CD4-positive, alpha-beta T cell treated with Interleukin-10 for 1 hour (primary cell): ENCODE measurements around the gene MYO15B.

ENCODE experiments used
- DNase-seq: peaks from one replicate; pipeline ENCODE4 v3.0.0-alpha.2; 2020

MYO15B gene

DNA sequence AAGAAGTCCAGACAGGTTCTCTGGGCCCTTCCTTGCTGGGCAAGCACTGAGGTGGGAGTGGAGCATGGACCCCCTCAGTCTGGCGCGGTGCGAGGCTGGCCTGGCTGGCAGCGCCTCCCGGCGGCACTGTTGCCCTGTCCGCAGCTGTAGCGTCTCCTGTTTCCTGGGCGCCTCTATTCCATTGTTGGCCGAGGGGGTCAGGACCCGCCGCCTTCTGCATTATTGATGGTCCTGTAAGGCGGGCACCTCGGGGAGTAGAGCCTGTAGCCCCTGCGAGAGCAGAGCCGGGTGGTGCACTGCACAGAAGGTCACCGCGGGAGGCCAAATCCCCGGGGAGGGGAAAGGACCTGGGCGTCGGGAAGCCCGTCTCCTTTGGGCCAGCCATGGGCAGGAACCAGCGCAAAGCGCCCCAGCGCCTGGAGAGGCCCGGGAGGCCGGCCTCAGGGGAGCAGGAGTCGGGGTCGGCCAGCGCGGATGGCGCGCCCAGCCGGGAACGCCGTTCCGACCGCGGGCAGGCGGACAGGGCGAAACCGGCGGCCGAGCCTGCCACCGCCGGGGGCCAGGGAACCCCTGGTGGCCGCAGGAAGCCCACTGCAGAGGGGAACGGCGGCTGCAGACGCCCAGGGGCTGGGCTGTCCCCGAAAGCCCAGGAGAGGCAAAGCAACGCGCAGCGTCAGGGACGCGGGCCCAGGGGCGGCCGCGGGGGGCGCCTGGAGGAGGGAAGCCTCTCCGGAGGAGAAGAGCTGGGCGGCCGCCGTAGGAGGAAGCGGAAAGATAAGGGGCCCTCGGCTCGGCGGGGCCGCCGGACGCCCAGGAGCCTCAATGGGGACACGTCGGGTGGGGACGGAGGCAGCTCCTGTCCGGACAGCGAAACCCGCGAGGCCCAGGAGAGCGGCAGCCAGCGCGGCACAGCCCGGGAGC is at the start of gene MYO15B:
Gene MYO15B (plus strand): TSS at position 126 of the 921 bp plus-strand sequence. CDS start 258 bp downstream, at position 384.
- peak; percentile 62 for DNase-seq

- no peak for DNase-seq
These were observed 47.5 kb upstream of the MYO15B start for GRCh38 chr17:75539967-75540729.

GRCh38 chr17:75540923-75541503 is 46.6 kb upstream of the MYO15B start:
- DNase-seq, result no peak

- no peak for DNase-seq
These were observed 45.4 kb upstream of the MYO15B start for GRCh38 chr17:75542229-75542628.

GRCh38 chr17:75542728-75543336 is 44.8 kb upstream of the MYO15B start:
- no peak for DNase-seq

- DNase-seq, result no peak
These were observed 43.4 kb upstream of the MYO15B start for GRCh38 chr17:75544250-75544649.

DNA sequence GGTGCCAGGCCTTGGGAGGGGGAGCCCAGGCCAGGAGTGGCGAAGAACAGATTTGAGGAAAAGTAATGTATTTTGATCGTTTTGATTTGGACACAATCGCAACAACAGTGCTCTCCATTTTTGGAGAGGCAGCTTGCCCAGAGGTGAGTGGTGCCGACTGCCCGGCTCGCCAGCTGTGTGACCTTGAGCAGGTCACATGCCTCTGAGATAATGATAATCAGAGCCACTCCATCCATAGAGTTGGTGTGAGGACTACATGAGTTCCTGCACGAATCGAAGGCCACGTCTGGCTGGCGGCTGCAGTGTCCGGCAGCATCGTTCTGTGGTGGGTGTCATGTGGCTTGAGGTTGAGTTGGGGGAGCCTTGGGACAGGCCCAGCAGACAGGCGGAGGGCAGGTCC is 41.4 kb upstream of the MYO15B start:
- DNase-seq, result no peak

DNA sequence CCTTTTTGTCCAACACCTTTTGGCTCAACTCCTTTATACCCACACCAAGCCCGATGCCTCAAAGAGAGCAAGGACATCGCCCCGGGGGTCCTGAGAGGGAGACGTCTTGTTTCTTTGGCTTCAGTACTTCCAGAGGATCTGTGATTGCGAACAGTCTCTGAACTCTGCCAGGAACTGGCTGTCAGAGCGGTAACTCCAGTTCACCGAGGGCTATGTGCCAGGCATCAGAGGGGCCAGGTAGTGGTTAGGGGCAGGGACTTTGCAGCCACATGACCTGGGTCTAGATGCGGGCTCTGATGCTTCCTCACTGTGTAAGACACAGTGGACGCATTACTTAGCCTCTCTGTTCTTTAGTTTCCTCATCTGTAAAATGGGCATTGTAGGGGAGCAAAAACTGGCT is 40.5 kb upstream of the MYO15B start:
- DNase-seq, result no peak

DNA sequence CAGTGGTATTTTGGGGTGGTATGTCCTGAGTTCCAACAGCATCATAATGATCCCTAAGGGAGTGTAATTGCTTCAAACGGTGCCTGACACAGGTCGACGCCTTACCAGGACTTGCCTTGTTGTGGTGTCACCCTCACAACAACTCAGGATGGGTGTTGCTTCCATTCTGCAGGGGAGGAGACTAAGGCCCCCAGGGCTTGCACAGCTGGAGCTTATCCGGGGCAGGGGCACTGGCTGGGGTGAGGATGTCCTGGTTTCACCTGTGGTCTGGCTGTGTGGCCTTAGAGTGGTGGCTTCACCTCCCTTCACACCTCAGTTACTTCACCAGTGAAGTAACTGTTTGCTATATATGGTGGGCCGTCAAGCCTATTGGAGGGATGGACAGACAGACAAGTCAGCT is 38.8 kb upstream of the MYO15B start:
- DNase-seq, result no peak

GRCh38 chr17:75549246-75550138 is 38.1 kb upstream of the MYO15B start:
- no peak for DNase-seq

GRCh38 chr17:75550139-75550465 is 37.5 kb upstream of the MYO15B start:
- no peak for DNase-seq

DNA sequence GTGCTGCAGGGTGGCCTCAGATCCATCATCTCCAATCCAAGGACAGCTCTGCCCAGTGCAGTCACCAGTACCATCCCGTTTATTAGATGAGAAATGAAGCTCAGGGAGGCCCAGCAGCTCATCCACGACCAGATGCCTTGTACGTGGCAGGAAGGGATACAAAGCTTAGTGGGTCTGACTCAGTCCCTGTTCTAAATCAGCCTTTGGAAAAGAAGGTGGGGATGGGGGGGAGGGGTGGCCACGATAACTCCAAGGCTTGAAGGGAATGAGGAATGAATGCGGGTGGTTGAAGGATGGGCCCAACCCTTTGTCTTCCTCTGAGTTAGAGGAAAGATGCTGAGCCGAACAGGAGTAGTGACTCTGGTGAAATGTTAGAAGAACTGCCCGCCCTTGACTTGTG is 36.3 kb upstream of the MYO15B start:
- DNase-seq, result no peak

- no peak for DNase-seq
These were observed 34.9 kb upstream of the MYO15B start for GRCh38 chr17:75552425-75553294.

- no peak for DNase-seq
These were observed 34.1 kb upstream of the MYO15B start for GRCh38 chr17:75553295-75554110.

DNA sequence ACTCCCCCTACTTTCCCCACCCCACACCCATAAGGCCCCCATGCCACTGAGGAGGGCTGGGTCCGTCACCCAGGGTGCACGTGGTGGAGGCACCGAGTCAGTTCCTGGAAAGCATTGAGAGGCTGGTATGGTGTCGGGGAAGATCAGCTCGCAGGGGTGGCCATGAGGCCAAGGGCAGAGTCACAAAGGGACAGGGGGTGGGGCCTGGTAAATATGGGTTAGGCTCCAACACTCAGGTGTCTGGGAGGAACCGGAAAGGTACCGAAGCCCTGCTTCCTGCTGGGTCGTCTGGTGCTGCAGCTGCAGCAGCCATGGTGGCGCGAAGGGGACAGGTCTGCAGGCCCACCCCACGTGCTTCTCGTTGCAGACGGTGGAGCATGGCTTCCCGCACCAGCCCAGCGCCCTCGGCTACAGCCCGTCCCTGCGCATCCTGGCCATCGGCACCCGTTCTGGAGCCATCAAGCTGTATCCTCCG is 31.9 kb upstream of the MYO15B start:
- no peak for DNase-seq

DNA sequence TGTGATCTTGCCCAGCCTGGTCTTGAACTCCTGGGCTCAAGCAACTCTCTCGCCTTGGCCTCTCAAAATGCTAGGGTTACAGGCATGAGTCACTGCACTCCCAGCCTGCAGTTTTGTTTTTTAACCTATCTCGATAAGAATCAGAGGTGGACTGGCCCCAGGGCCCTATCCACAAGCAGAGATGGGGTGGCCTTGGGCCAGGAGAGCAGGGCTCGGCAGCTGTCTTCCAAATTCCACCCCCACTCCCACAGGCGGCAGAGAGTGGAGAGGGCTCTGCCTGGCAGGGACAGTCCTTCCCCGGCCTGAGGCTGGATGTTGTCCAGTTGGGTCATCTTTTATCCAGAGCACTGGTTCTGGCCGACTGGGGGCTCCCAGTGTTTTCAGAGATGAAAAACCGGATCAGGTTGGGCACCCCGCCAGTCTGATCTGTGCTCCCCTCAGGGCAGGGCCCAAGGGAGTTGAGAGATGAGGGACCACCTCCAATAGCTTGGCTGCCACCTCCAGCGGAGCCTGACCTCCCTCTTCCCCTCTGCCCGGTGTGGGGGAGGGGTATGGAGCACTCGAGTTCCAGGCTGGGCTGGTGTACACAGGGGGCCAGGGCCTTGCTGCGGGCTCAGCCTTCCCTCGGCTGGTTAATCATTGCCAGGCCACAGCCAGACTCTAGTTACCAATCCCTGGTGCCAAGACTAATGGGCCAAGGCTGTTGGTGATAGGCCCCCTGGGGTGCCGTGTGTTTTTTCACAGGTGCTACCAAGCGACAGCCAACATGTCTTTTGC is 30.3 kb upstream of the MYO15B start:
- DNase-seq, result no peak

DNA sequence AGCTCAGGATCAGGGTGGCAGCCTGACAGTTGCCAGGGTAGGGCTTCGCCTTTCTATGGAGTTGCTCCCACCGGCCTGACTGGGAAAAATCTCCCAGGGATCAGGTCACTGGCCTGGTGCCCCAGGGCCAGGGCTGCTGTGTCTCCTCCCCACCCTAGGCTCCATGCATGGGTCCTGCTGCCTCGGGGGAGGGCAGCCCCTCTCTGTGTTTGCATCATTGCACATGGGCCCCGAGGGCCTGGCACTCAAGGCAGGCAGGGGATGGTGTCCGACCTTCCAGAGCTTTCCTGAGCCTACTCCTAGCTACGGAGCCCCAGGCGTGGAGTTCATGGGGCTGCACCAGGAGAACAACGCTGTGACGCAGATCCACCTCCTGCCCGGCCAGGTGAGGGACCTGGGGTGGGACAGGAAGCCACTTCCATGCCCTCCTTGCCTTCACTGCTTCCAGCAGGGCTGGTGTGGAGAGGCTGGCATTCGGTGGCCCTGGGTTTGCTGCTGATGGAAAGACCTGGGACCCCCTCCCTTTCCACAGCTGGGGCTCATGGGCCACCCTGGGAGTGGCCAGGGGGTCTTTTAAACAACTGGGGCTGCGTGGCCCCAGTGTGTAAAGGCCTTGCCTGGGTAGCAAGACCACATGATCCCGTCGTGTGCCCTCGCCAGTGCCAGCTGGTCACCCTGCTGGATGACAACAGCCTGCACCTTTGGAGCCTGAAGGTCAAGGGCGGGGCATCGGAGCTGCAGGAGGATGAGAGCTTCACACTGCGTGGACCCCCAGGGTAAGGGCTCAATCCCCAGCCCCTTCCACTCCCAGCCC is 29.5 kb upstream of the MYO15B start:
- DNase-seq, result no peak
